GM18519 (cell line): ENCODE measurements around the gene KCNG3.
"Not testable (repeated sequence)": the region's sequence is repeated elsewhere in the genome, so short reads cannot be mapped to it uniquely, and the experiment has no call there.

ENCODE experiments used
- ATAC-seq: cut with Tn5 transposase; IDR thresholded peaks from one replicate; pipeline ENCODE4 v1.9.1; 2021; ENCODE audit warnings: mild to moderate bottlenecking, moderate library complexity; ENCODE audit not compliant: unreplicated experiment, low FRiP score

Gene KCNG3

DNA sequence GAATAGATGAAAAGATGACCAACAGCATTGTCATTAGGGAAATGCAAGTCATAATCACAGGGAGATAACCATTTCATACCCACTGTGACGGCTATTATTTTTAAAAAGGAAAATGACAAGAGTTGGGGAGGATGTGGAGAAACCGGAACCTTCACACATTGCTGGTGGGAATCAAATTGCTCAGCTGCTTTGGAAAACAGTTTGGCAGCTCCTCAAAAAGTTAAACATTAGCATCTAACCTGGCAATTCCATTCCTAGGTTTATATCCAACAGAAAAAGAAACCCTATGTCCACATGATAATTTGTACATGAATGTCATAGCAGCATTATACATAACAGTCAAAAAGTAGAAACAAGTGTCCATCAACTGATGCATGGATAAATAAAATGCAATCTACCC, 58.2 kb downstream of the KCNG3 start:
- no peak for ATAC-seq

GRCh38 chr2:42430188-42430587, 63.6 kb downstream of the KCNG3 start:
- no peak for ATAC-seq

DNA sequence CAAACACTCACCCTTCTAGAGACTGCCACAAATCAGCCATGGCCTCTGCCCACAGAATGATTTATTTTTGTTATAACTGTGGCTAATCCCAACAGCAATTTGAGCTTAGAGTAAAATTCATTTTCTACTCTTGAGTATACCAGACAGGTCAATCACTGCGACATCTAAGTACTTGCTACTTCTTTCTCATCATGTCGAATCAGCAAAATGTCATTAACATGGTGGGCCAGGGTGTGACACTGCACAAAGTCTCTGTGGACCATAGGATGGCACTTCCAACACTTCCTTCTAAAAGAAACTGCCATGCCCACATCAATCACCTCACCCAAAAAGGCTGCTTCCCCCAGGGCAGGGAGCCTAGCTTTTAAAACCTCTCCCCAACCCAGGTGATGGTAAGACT, 64.4 kb downstream of the KCNG3 start:
- ATAC-seq: no peak

GRCh38 chr2:42425697-42426096, 68.1 kb downstream of the KCNG3 start:
- ATAC-seq: no peak

DNA sequence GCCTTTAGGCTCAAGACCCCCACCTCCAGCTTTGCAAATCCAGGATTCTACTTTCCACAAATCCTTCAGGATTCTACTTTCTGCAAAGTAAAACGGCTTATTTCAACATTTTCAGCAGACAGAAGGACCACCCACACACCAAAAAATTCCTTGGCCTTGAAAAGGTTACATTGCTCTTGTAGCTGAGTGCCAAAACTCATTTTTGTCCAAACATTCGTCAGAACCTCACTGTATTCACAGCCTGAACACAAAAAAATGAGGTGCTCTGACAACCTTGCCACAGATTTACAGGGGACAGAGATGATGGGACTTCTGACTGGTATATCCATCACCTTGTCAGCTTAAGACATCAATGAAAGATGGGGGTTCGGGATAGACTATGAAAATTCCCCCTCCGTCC, 69.7 kb downstream of the KCNG3 start:
- ATAC-seq: no peak

GRCh38 chr2:42421601-42422239, 72.1 kb downstream of the KCNG3 start:
- no peak for ATAC-seq

DNA sequence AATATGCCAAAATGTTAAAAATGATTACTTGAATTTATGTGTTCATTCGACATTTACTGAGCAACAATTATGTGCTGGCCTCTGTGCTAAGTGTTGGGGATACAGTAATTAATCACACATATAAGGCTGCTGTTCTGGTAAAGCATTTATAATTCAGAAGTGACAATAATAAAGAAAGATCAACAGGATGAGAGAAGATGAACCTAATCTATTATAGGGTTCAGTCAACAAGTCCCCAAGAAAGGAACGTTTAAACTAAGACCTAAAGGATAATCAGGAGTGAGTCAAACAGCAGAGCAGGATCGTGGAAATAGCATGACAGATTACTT, 72.7 kb downstream of the KCNG3 start:
- ATAC-seq: no peak

GRCh38 chr2:42414648-42415047, 79.1 kb downstream of the KCNG3 start:
- no peak for ATAC-seq

DNA sequence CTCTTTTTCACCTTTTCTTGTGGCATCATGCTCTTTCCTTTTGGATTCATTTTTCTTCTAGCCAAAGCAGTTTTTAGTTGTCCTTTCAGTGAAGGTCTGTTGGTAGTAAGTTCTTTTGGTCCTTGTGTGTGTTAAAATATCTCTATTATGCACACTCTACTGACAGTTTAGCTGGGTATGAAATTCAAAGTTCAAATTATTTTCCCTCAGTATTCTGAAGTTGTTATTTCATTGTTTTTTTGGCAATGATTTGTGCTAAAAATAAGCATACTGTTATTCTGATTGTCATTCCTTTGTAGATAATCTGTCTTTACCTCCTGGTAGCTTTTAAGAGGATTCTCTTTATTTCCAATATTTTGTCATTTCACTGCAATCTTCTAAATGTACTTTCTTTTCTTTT, 79.6 kb downstream of the KCNG3 start:
- no peak for ATAC-seq

GRCh38 chr2:42410742-42411514, 82.9 kb downstream of the KCNG3 start:
- no peak for ATAC-seq

GRCh38 chr2:42408009-42408408, 85.8 kb downstream of the KCNG3 start:
- no peak for ATAC-seq

DNA sequence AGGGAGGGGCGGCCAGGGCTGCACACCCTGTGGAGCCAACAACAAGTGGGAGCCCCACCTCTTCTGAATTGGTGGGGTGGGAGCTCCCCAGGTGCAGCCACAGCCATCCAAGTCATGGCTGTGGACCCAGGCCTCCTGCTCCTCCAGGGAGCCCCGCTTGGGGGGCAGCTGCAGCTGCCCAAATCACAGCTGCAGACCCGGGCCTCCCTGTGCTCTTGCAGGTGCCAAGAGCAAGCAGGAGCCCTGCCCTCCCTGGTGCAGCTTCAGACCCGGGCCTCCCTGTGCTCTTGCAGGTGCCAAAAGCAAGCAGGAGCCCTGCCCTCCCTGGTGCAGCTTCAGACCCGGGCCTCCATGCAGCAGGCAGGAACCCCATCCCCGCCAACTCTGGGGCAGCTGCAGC, 86.3 kb downstream of the KCNG3 start:
- no peak for ATAC-seq

GRCh38 chr2:42404676-42405075, 89.1 kb downstream of the KCNG3 start:
- ATAC-seq: no peak

DNA sequence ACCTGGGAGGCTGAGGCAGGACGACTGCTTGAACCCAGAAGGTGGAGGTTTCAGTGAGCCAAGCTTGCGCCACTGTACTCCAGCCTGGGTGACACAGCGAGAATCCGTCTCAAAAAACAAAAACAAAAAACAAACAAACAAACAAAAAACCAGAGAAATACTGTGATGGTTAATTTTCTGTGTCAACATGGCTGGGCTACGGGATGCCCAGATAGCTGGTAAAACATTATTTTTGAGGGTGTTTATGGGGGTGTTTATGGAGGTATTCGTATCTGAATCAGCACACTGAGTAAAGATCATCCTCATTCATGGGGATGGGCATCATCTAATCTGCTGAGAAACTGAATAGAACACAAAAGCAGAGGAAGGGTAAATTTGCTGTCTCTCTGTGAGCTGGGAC, 92.0 kb downstream of the KCNG3 start:
- no peak for ATAC-seq

GRCh38 chr2:42398052-42398451, 95.7 kb downstream of the KCNG3 start:
- not testable (repeated sequence) for ATAC-seq

DNA sequence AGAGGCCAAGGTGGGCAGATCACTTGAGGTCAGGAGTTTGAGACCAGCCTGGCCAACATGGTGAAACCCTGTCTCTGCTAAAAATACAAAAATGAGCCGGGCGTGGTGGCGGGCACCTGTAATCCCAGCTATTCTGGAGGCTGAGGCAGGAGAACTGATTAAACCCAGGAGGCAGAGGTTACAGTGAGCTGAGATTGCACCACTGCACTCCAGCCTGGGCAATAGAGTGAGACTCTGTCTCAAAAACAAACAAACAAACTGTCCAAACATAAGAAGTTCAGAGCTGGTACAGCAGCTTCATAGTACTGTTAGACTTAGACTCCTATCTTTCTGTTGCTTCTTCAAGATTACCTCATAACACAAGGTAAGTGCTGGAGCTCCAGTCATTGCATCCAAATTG, 100.5 kb downstream of the KCNG3 start:
- ATAC-seq: not testable (repeated sequence)

DNA sequence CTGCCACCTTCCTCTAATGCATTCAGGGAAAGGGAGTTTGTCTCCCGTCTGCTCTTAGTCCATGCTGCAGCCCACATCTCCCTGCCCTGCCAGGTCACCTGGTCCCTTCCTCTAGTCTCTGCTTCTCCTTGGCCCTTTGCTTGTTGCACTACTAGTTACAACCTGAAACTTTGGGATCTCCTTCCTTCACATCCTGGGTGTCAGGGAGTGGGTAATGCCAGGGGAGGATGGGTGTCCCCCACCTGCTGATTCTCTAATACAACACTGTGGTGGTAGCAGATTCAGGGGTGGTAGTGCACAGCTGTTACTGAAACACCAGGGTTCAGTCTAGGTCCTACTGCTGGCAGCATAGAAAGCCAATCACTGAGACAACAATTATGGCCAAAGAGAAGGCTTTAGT, 101.6 kb downstream of the KCNG3 start:
- no peak for ATAC-seq
